Right renal cortex interstitium (tissue), 3 donors: ENCODE data around the gene VPS4A. TPM values are rescaled to one million over a fixed set of nuclear protein-coding genes. Genes with fewer than 3 reads are reported as not detected.

ENCODE experiments used
- DNase-seq, 3 donors: peaks; one replicate each; pipeline ENCODE4 v3.0.0-alpha.2; 2013; ENCODE audit warnings: low read depth in 3 of 3, low spot score in 2 of 3
- polyA plus RNA-seq, 3 donors: library from polyadenylated mRNA; unstranded; fragments of 120-200 nt; gene quantifications; one replicate each; pipeline ENCODE4 v1.2.1, GENCODE V29; 2013; ENCODE audit not compliant: insufficient read length in 3 of 3

The VPS4A gene
- polyA plus RNA-seq, 3 donors: 41.6 to 47.9 (median 43.8) TPM

GRCh38 chr16:69306031-69306430, 5.1 kb upstream of the VPS4A start:
- DNase-seq: no peak

- DNase-seq: no peak
Observed at GRCh38 chr16:69307091-69307490, 4.1 kb upstream of the VPS4A start.

- no peak for DNase-seq
Observed at GRCh38 chr16:69307856-69308255, 3.3 kb upstream of the VPS4A start.

GRCh38 chr16:69309316-69309715, 1.8 kb upstream of the VPS4A start:
- DNase-seq: no peak

GRCh38 chr16:69311533-69312387, 610 bp downstream of the VPS4A start:
- DNase-seq: peak in 1 of 3 donors; percentile 15

- DNase-seq: no peak
Observed at GRCh38 chr16:69313469-69313868, 2.3 kb downstream of the VPS4A start.

- no peak for DNase-seq
Observed at GRCh38 chr16:69314534-69314933, 3.4 kb downstream of the VPS4A start.

GRCh38 chr16:69315486-69316311, 4.5 kb downstream of the VPS4A start:
- no peak for DNase-seq

GRCh38 chr16:69316595-69317034, 5.5 kb downstream of the VPS4A start:
- no peak for DNase-seq

GRCh38 chr16:69318177-69318910, 7.2 kb downstream of the VPS4A start:
- no peak for DNase-seq

GRCh38 chr16:69318911-69319289, 7.8 kb downstream of the VPS4A start:
- DNase-seq: no peak

GRCh38 chr16:69319381-69319780, 8.2 kb downstream of the VPS4A start:
- DNase-seq: no peak

GRCh38 chr16:69319826-69320739, 8.9 kb downstream of the VPS4A start:
- no peak for DNase-seq

GRCh38 chr16:69320740-69321073, 9.6 kb downstream of the VPS4A start:
- no peak for DNase-seq

- DNase-seq: no peak
Observed at GRCh38 chr16:69321080-69321479, 9.9 kb downstream of the VPS4A start.

GRCh38 chr16:69322343-69322742, 11.2 kb downstream of the VPS4A start:
- DNase-seq: no peak

GRCh38 chr16:69323415-69323814, 12.3 kb downstream of the VPS4A start:
- no peak for DNase-seq

- no peak for DNase-seq
Observed at GRCh38 chr16:69324013-69324531, 12.9 kb downstream of the VPS4A start.

- no peak for DNase-seq
Observed at GRCh38 chr16:69324585-69325253, 13.6 kb downstream of the VPS4A start.
